AG09319 (cell line): ENCODE data around the gene FRAS1.

Experiments used
- DNase-seq: peaks from one replicate; pipeline ENCODE4 v3.0.0-alpha.2; 2010; ENCODE audit warnings: low read depth; ENCODE audit errors: extremely low read depth
- CTCF ChIP-seq: IDR thresholded peaks from 2 replicates; pipeline ENCODE4 v1.5.1; 2011; ENCODE audit warnings: low read depth, mild to moderate bottlenecking, inconsistent platforms, low read length, moderate library complexity

Gene FRAS1

GRCh38 chr4:78560296-78560963 is 503.3 kb downstream of the FRAS1 start:
- DNase-seq: no peak
- no peak for TF ChIP-seq CTCF

- no peak for TF ChIP-seq CTCF
- DNase-seq: no peak
Observed at GRCh38 chr4:78561677-78562076, 504.6 kb downstream of the FRAS1 start.

GRCh38 chr4:78562687-78563086 is 505.6 kb downstream of the FRAS1 start:
- no peak for TF ChIP-seq CTCF
- DNase-seq: no peak

GRCh38 chr4:78565971-78566372 is 508.8 kb downstream of the FRAS1 start:
- TF ChIP-seq CTCF: no peak

GRCh38 chr4:78566834-78567499 is 509.8 kb downstream of the FRAS1 start:
- no peak for DNase-seq
- no peak for TF ChIP-seq CTCF

More at GRCh38 chr4:78565971-78566372, 508.8 kb downstream of the FRAS1 start:
- DNase-seq: no peak

- no peak for DNase-seq
- no peak for TF ChIP-seq CTCF
Observed at GRCh38 chr4:78567500-78568060, 510.5 kb downstream of the FRAS1 start.

GRCh38 chr4:78568640-78569305 is 511.6 kb downstream of the FRAS1 start:
- TF ChIP-seq CTCF: no peak
- no peak for DNase-seq
